Lung (tissue), 12 donors: ENCODE results near the gene MRPS6. TPM values are rescaled to one million over a fixed set of nuclear protein-coding genes. Genes with fewer than 3 reads are reported as not detected.

Experiments used
- ATAC-seq: fragments of 200-7000 bp; cut with Tn5 transposase; one replicate; pipeline ENCODE4 v1.9.1; 2020; ENCODE audit warnings: moderate number of reproducible peaks; ENCODE audit not compliant: insufficient read depth, low FRiP score
- DNase-seq, 3 donors: peaks; one replicate each; pipeline ENCODE4 v3.0.0-alpha.2; 2013 to 2017
- H3K27ac ChIP-seq, 2 donors: one replicate each; pipeline ENCODE4 v1.5.1; 2013; ENCODE audit warnings: mild to moderate bottlenecking in 2 of 2, moderate library complexity in 2 of 2, control low read depth in 1 of 2, inconsistent platforms in 1 of 2, low read depth in 1 of 2, low read length in 1 of 2
- H3K27me3 ChIP-seq, 3 donors: one replicate each; pipeline ENCODE4 v1.5.1; 2013; ENCODE audit warnings: low read length in 2 of 3; ENCODE audit not compliant: control insufficient read depth in 3 of 3, insufficient read depth in 3 of 3
- H3K36me3 ChIP-seq, 4 donors: one replicate each; pipeline ENCODE4 v1.5.1; 2013; ENCODE audit warnings: low read length in 4 of 4, mild to moderate bottlenecking in 1 of 4, moderate library complexity in 1 of 4; ENCODE audit not compliant: control insufficient read depth in 4 of 4, insufficient read depth in 4 of 4
- H3K4me1 ChIP-seq, 5 donors: one replicate each; pipeline ENCODE4 v1.5.1; 2013; ENCODE audit warnings: low read length in 5 of 5, mild to moderate bottlenecking in 2 of 5, moderate library complexity in 1 of 5; ENCODE audit not compliant: control insufficient read depth in 5 of 5, insufficient read depth in 5 of 5
- H3K4me3 ChIP-seq: one replicate; pipeline ENCODE4 v1.5.1; 2013; ENCODE audit warnings: mild to moderate bottlenecking, control low read depth, moderate library complexity
- H3K9ac ChIP-seq, 2 donors: one replicate each; pipeline ENCODE4 v1.5.1; 2013; ENCODE audit warnings: low read length in 2 of 2, control low read depth in 1 of 2; ENCODE audit not compliant: insufficient read depth in 1 of 2
- H3K9me3 ChIP-seq, 4 donors: one replicate each; pipeline ENCODE4 v1.5.1; 2013; ENCODE audit warnings: low read length in 3 of 4, mild to moderate bottlenecking in 1 of 4, moderate library complexity in 1 of 4; ENCODE audit not compliant: control insufficient read depth in 4 of 4, insufficient read depth in 3 of 4
- CTCF ChIP-seq: IDR thresholded peaks from 2 replicates; pipeline ENCODE4 v1.5.1; 2012; ENCODE audit warnings: mild to moderate bottlenecking; ENCODE audit errors: control extremely low read depth, extremely low read depth
- WGBS, 2 donors: extraction: QIAGEN DNeasy Blood & Tissue Kit; methylation state at CpG; one replicate each; pipeline ENCODE4 v1.1.7; 2013; 5-methylcytosine and 5-hydroxymethylcytosine counted together
- polyA plus RNA-seq, 2 donors: library from polyadenylated mRNA; stranded (reverse); fragments of 200-250 nt; gene quantifications; one replicate each; pipeline ENCODE4 v1.2.1, GENCODE V29; 2013
- total RNA-seq, 2 donors: library from RNA; depleted of rRNA in 1 of 2; stranded (reverse); fragments of >200 nt in 1 of 2; gene quantifications; one replicate each; pipeline ENCODE4 v1.2.1, GENCODE V29; 2014 to 2021
- donor health status: control.
- donor health status: control.
- donor health status: Bipolar disorder and iron deficiency.
- donor health status: healthy.
- donor health status: DM: yes; HTN: yes; CAD: no.

Gene MRPS6
- total and polyA plus RNA-seq, 4 donors, result 28.4 to 73.9 (median 37.1) TPM

- ATAC-seq, result no peak
- 88 to 89% methylated on average over 6 of the region's 6 CpGs for WGBS, 2 donors
- TF ChIP-seq CTCF, result no peak
Measured at GRCh38 chr21:34046917-34047316, 26.5 kb upstream of the MRPS6 start.

GRCh38 chr21:34047835-34048234, 25.5 kb upstream of the MRPS6 start:
- no peak for DNase-seq
- Histone ChIP-seq H3K27ac (no peak overlapping the region), H3K4me1 (no peaks in the 10 kb centered on the region), H3K27me3 (peaks cover 0 to 4% (median 0%) of the 10 kb centered on the region in 3 donors), H3K9ac (no peak overlapping the region), H3K36me3 (no peaks in the 10 kb centered on the region), H3K9me3 (no peaks in the 10 kb centered on the region), H3K4me3 (no peak overlapping the region)
- TF ChIP-seq CTCF, result no peak
- ATAC-seq, result no peak

More at GRCh38 chr21:34046917-34047316, 26.5 kb upstream of the MRPS6 start:
- Histone ChIP-seq H3K27ac (no peak overlapping the region), H3K9me3 (no peaks in the 10 kb centered on the region), H3K27me3 (peaks cover 0 to 4% (median 0%) of the 10 kb centered on the region in 3 donors), H3K36me3 (no peaks in the 10 kb centered on the region), H3K9ac (no peak overlapping the region), H3K4me1 (no peaks in the 10 kb centered on the region), H3K4me3 (no peak overlapping the region)
- DNase-seq, result no peak

- H3K4me3 ChIP-seq, result no peak overlapping the region
- H3K27me3 ChIP-seq, result no peaks in the 10 kb centered on the region
- TF ChIP-seq CTCF, result no peak
- no peaks in the 10 kb centered on the region for H3K36me3 ChIP-seq
- ATAC-seq (no peak), DNase-seq (no peak)
- no peak overlapping the region for H3K9ac ChIP-seq
- 89 to 90% methylated on average over 5 of the region's 5 CpGs for WGBS, 2 donors
- H3K9me3 ChIP-seq, result no peaks in the 10 kb centered on the region
- H3K27ac ChIP-seq, result no peak overlapping the region
- H3K4me1 ChIP-seq, result no peaks in the 10 kb centered on the region
Measured at GRCh38 chr21:34052171-34052570, 21.2 kb upstream of the MRPS6 start.

GRCh38 chr21:34054259-34054658, 19.1 kb upstream of the MRPS6 start:
- H3K4me3 ChIP-seq, result no peak overlapping the region
- no peaks in the 10 kb centered on the region for H3K36me3 ChIP-seq
- DNase-seq (no peak), ATAC-seq (no peak)
- WGBS, 2 donors, result 79 to 87% methylated on average over 4 of the region's 4 CpGs
- H3K9me3 ChIP-seq, result no peaks in the 10 kb centered on the region
- no peak overlapping the region for H3K9ac ChIP-seq
- no peaks in the 10 kb centered on the region for H3K27me3 ChIP-seq
- H3K27ac ChIP-seq, result no peak overlapping the region
- H3K4me1 ChIP-seq, result peaks cover 0 to 1% (median 0%) of the 10 kb centered on the region in 5 donors
- no peak for TF ChIP-seq CTCF
